TTC549 (cell line): ENCODE results near the gene CCNDBP1.
"Not testable (repeated sequence)": the region's sequence is repeated elsewhere in the genome, so short reads cannot be mapped to it uniquely, and the experiment has no call there.

Experiments used
- FAIRE-seq: peaks from 2 replicates; lab custom pipeline; 2012; peaks lifted over from hg19 to GRCh38; lab: Jason Lieb, UNC

CCNDBP1 gene

GRCh38 chr15:43185157-43186002, at the start of gene CCNDBP1:
Gene CCNDBP1, plus strand, starts transcription at chr15:43185403. Its CDS starts 96 bp downstream, at chr15:43185499.
- FAIRE-seq, result peak; percentile 68

- FAIRE-seq, result no peak
These were observed 41.8 kb upstream of the CCNDBP1 start for GRCh38 chr15:43143203-43143941.

- no peak for FAIRE-seq
These were observed 40.7 kb upstream of the CCNDBP1 start for GRCh38 chr15:43144512-43144911.

GRCh38 chr15:43146184-43146583, 39.0 kb upstream of the CCNDBP1 start:
- FAIRE-seq, result no peak

- no peak for FAIRE-seq
These were observed 34.8 kb upstream of the CCNDBP1 start for GRCh38 chr15:43150191-43150929.

- FAIRE-seq, result no peak
These were observed 33.5 kb upstream of the CCNDBP1 start for GRCh38 chr15:43151688-43152087.

GRCh38 chr15:43153269-43153668, 31.9 kb upstream of the CCNDBP1 start:
- FAIRE-seq, result no peak

- no peak for FAIRE-seq
These were observed 19.3 kb upstream of the CCNDBP1 start for GRCh38 chr15:43165801-43166325.

GRCh38 chr15:43167261-43167660, 17.9 kb upstream of the CCNDBP1 start:
- FAIRE-seq, result not testable (repeated sequence)

- no peak for FAIRE-seq
These were observed 16.8 kb upstream of the CCNDBP1 start for GRCh38 chr15:43168192-43169107.

- no peak for FAIRE-seq
These were observed 15.3 kb upstream of the CCNDBP1 start for GRCh38 chr15:43169888-43170287.

GRCh38 chr15:43175656-43176309, 9.4 kb upstream of the CCNDBP1 start:
- not testable (repeated sequence) for FAIRE-seq

- FAIRE-seq, result not testable (repeated sequence)
These were observed 8.1 kb upstream of the CCNDBP1 start for GRCh38 chr15:43177147-43177546.

GRCh38 chr15:43183270-43183669, 1.9 kb upstream of the CCNDBP1 start:
- no peak for FAIRE-seq

GRCh38 chr15:43184407-43185124, 637 bp upstream of the CCNDBP1 start:
- no peak for FAIRE-seq

- no peak for FAIRE-seq
These were observed 775 bp downstream of the CCNDBP1 start for GRCh38 chr15:43186003-43186353.

GRCh38 chr15:43187544-43188155, 2.4 kb downstream of the CCNDBP1 start:
- FAIRE-seq, result peak; percentile 89

GRCh38 chr15:43189296-43189695, 4.1 kb downstream of the CCNDBP1 start:
- no peak for FAIRE-seq

- no peak for FAIRE-seq
These were observed 5.0 kb downstream of the CCNDBP1 start for GRCh38 chr15:43190178-43190577.

- FAIRE-seq, result peak; percentile 7
These were observed 8.5 kb downstream of the CCNDBP1 start for GRCh38 chr15:43193710-43194109.
